SJSA1 (cell line): ENCODE data around the gene MRPL55. TPM values are rescaled to one million over a fixed set of nuclear protein-coding genes. Genes with fewer than 3 reads are reported as not detected.

Experiments
- DNase-seq, 2 experiments: peaks; one replicate each; pipeline ENCODE4 v3.0.0-alpha.2; 2015 to 2020; ENCODE audit warnings: low spot score in 2 of 2, low read depth in 1 of 2
- H3K27ac ChIP-seq: fragments of 250-450 bp; sonication (Bioruptor Pico); 2 replicates; pipeline ENCODE4 v1.5.1; 2020; ENCODE audit warnings: mild to moderate bottlenecking, moderate library complexity
- H3K27me3 ChIP-seq: fragments of 250-450 bp; sonication (Bioruptor Pico); replicated peaks from 2 replicates; pipeline ENCODE4 v1.5.1; 2020; ENCODE audit warnings: mild to moderate bottlenecking, moderate library complexity
- H3K36me3 ChIP-seq: fragments of 250-450 bp; sonication (Bioruptor Pico); 2 replicates; pipeline ENCODE4 v1.5.1; 2020; ENCODE audit warnings: mild to moderate bottlenecking
- H3K4me1 ChIP-seq: fragments of 250-450 bp; sonication (Bioruptor Pico); replicated peaks from 2 replicates; pipeline ENCODE4 v1.6.1; 2021; ENCODE audit warnings: mild to moderate bottlenecking
- H3K4me3 ChIP-seq: fragments of 250-450 bp; sonication (Bioruptor Pico); 2 replicates; pipeline ENCODE4 v1.5.1; 2020; ENCODE audit warnings: mild to moderate bottlenecking
- H3K9me3 ChIP-seq: fragments of 250-450 bp; sonication (Bioruptor Pico); replicated peaks from 2 replicates; pipeline ENCODE4 v1.5.1; 2020; ENCODE audit warnings: mild to moderate bottlenecking
- total RNA-seq: library from RNA; depleted of rRNA; stranded (reverse); fragments of >200 nt; shearing (Covaris generic); gene quantifications from 2 replicates; pipeline ENCODE4 v1.2.3, GENCODE V29; 2014; rRNA removed

Gene MRPL55
- total RNA-seq, 1 experiment from 2014 or later: 93.4 TPM

GRCh38 chr1:228058172-228058948 is 50.7 kb downstream of the MRPL55 start:
- no peaks in the 10 kb centered on the region for H3K9me3 ChIP-seq
- H3K36me3 ChIP-seq: no peaks in the 10 kb centered on the region
- H3K27ac ChIP-seq: no peak overlapping the region
- peaks cover 38% of the 10 kb centered on the region for H3K27me3 ChIP-seq
- H3K4me3 ChIP-seq: no peak overlapping the region
- DNase-seq: no peak
- H3K4me1 ChIP-seq: peaks cover 17% of the 10 kb centered on the region

Other genes with a start within 250 kb of the MRPL55 start
- gene WNT9A, start 161.4 kb downstream of the MRPL55 start, total RNA-seq: 1.6 and 3.7 TPM in 2 replicates
- not detected in 2 replicates for gene WNT3A, start 102.3 kb downstream of the MRPL55 start, total RNA-seq
- gene ARF1, start 26.6 kb downstream of the MRPL55 start, total RNA-seq: 161 and 212 TPM in 2 replicates
- 18.7 and 49.2 TPM in 2 replicates for gene C1orf35, start 6.0 kb downstream of the MRPL55 start, total RNA-seq
- gene GUK1, start 31.0 kb upstream of the MRPL55 start, total RNA-seq: 307 and 334 TPM in 2 replicates
- 2.0 and 2.3 TPM in 2 replicates for gene GJC2, start 40.6 kb upstream of the MRPL55 start, total RNA-seq
- gene IBA57, start 56.5 kb upstream of the MRPL55 start, total RNA-seq: 2.3 and 4.3 TPM in 2 replicates
- gene OBSCN, start 98.7 kb upstream of the MRPL55 start, total RNA-seq: 0.06 and 0.87 TPM in 2 replicates